GM12801 (cell line): ENCODE data around the gene ACOX2.

ENCODE experiments used
- TF ChIP-seq, protein P1 (sequence below): IDR thresholded peaks from one replicate; pipeline ENCODE4 v1.5.1; 2011; ENCODE audit warnings: control low read depth; ENCODE audit not compliant: insufficient read length; ENCODE audit errors: extremely low read depth

The ACOX2 gene

DNA sequence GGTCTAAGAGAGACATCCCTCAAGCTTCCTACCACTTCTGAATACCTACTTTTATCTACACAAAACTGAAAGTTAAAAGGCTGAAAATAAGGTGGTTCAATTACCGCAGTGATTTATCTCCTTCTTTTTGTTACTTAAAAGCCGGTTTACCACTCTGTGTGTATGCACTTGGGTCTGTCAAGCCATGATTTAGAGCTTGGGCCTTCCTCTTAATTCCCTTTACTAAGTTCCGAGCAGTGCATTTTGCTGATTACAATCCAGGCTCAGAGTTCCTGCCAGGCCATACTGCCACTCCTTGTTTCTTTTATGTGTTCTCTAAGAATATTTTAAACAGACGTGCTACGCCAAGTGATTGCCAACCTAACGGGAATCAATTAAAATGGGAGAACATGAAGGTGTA, 28.6 kb downstream of the ACOX2 start:
- TF ChIP-seq, protein P1, sequence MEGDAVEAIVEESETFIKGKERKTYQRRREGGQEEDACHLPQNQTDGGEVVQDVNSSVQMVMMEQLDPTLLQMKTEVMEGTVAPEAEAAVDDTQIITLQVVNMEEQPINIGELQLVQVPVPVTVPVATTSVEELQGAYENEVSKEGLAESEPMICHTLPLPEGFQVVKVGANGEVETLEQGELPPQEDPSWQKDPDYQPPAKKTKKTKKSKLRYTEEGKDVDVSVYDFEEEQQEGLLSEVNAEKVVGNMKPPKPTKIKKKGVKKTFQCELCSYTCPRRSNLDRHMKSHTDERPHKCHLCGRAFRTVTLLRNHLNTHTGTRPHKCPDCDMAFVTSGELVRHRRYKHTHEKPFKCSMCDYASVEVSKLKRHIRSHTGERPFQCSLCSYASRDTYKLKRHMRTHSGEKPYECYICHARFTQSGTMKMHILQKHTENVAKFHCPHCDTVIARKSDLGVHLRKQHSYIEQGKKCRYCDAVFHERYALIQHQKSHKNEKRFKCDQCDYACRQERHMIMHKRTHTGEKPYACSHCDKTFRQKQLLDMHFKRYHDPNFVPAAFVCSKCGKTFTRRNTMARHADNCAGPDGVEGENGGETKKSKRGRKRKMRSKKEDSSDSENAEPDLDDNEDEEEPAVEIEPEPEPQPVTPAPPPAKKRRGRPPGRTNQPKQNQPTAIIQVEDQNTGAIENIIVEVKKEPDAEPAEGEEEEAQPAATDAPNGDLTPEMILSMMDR: no peak

DNA sequence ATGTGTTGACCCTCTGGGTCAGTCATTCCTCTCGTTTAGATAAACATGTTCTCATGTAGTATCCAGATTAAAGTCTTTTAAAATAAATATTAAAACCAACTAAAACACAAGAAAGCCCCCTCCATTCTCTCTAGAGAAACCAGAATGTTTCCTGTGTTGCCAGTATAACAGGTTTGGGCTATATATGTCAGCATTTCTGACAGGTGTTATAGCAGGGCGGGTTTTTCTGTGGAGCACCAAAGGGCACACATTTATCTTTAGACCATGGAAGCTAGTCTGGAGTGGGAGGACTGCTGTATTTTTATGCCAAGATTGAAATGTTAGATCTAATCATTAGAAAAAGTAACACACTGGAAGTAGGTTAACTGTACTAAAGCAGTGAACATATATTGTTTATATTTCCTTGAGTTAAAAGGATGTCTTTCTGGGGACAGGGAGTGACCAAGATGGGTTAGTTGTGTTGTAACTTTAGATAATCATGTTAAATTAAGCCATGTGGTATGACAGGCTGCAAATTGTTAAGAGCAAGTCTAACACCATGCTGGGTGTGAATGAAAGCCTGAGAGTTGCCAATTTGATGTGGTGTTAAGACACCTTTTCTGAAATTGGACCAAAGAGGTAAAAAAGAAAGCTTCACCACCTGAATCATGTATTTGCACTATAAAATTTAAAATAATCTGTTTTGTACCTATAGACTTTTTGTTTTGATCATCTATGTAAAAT, 29.5 kb downstream of the ACOX2 start:
- TF ChIP-seq, protein P1: no peak

DNA sequence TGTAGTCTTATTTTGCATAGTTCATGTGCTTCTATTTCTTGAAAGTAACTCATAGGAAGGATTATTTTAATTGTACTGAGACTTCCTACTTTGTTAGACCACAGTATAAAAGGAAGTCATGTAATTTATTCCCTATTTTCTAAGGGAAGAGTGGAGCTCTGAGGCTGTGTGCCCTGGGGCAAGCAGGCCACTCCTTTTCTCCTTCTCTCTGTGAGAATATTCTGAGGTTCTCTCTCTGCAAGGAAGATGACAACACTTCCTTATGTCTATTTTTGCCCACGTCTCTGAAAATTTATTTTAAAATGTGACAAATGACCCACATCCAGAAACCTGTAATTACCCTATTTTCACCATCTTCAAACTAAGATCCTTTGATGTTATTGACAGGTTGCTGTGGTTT, 34.1 kb downstream of the ACOX2 start:
- TF ChIP-seq, protein P1: no peak

DNA sequence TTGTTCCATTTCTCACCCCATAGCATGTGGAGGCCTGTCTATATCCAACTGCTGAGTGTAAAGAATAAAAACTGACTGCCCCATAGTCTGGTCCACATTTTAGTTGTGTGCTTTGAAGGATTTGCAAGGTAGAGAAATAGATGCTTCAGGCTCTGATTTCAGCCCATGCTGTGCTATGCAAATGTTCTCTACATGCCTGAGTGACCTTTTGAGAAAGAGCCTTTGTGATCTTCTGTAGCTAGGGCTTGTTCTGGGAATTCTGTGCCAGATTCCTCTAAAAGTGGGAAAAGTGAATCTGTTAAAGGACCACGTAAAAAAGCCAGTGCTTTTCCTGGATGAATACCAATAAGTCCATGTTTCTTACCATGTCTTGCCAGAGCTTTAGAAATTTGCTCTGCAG, 39.9 kb downstream of the ACOX2 start:
- TF ChIP-seq, protein P1: no peak

DNA sequence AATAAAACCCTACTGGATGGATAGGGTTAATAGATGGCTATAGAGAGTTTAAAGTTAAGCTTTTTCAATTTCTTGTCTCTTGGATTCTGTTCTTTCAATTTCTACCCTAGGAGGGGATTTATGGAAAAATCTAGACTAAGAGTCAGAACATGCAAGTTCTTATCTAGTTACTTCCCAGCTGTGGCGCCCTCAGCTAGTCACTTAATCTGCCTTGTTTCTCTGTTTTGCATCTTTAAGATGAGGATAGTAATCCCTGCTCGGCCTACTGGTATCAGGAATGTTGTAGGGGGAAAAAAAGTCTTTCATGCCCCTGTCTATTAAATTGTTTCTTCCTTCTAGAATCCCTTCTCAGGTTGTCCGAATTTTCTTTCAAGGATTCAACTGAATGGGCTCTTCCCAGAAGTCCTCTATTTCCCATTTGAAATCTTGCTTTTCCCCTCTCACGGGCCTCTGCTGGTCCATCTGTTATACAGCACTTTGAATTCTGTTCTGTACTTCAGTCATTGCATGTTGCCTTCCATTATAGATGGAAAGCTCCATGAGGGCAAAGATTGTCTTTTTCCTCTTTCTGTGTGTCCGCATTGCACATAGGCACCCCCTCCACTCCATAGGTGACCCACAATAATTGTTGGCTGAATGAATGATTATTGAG, 40.7 kb downstream of the ACOX2 start:
- TF ChIP-seq, protein P1: no peak

DNA sequence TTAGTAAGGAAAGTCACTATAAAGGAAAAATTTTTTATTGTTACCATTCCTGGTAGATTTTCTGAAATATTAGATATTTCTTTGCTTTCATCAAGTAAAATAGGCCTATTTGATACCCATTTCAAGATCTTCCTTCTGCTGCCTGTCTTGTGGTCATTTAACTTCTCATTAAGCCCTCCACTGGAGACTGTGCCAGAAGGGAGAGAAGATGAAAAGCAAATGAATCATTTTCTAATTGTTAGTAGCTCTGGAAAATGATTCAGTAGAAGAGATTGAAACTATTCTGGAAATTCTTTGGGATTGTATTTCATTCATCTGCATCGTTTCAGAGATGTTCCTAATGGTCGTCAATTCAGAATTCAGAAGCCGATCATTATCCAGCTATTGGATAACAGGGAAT, 41.9 kb downstream of the ACOX2 start:
- TF ChIP-seq, protein P1: no peak

DNA sequence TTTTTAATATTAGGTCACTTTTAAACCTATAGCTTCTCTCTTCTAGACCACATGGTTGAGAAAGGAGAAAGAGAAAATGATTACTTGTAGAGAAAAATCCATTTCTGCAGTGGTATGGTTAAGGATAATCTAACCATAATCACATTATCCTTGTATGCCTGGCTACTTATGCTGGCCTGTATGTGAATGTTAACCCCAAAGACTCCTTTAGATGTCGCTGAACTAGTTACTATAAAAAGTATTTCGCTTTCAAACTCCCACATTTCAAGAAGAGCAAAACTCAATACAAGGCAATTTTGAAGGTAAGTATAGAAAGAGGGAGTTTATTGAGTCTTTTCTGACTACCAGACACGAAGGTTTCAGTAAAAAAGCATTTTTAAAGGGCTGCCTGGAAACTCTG, 42.9 kb downstream of the ACOX2 start:
- TF ChIP-seq, protein P1: no peak
